ENCODE data around the gene MORN3.
"Not testable (repeated sequence)": the region's sequence is repeated elsewhere in the genome, so short reads cannot be mapped to it uniquely, and the experiment has no call there.

MORN3 gene

GRCh38 chr12:121669521-121669900, at the start of gene MORN3:
MORN3 (minus strand) TSS chr12:121669654; CDS start chr12:121669483, 171 bp downstream.
- DNase-seq, result no peak

GRCh38 chr12:121718653-121719239, 49.3 kb upstream of the MORN3 start:
- no peak for DNase-seq

- DNase-seq, result peak; percentile 98
Measured at GRCh38 chr12:121717041-121717699, 47.7 kb upstream of the MORN3 start.

- DNase-seq, result no peak
Measured at GRCh38 chr12:121715862-121716435, 46.5 kb upstream of the MORN3 start.

GRCh38 chr12:121715055-121715454, 45.6 kb upstream of the MORN3 start:
- DNase-seq, result not testable (repeated sequence)

GRCh38 chr12:121713793-121714192, 44.3 kb upstream of the MORN3 start:
- DNase-seq, result no peak

- DNase-seq, result no peak
Measured at GRCh38 chr12:121713257-121713777, 43.9 kb upstream of the MORN3 start.

GRCh38 chr12:121712461-121713256, 43.2 kb upstream of the MORN3 start, which contains the start of gene TMEM120B:
TMEM120B (plus strand) TSS chr12:121712752; CDS start chr12:121712896, 144 bp downstream.
- peak; percentile 71 for DNase-seq

GRCh38 chr12:121712190-121712460, 42.7 kb upstream of the MORN3 start:
- DNase-seq, result peak; percentile 20

- no peak for DNase-seq
Measured at GRCh38 chr12:121711361-121712189, 42.1 kb upstream of the MORN3 start.

GRCh38 chr12:121709478-121709961, 40.1 kb upstream of the MORN3 start:
- peak; percentile 76 for DNase-seq

- not testable (repeated sequence) for DNase-seq
Measured at GRCh38 chr12:121709064-121709424, 39.6 kb upstream of the MORN3 start.

GRCh38 chr12:121708313-121709063, 39.0 kb upstream of the MORN3 start:
- no peak for DNase-seq

GRCh38 chr12:121705514-121705913, 36.1 kb upstream of the MORN3 start:
- DNase-seq, result no peak

GRCh38 chr12:121702944-121703343, 33.5 kb upstream of the MORN3 start:
- DNase-seq, result no peak

GRCh38 chr12:121701667-121702277, 32.3 kb upstream of the MORN3 start:
- DNase-seq, result no peak

GRCh38 chr12:121697861-121698260, 28.4 kb upstream of the MORN3 start:
- DNase-seq, result not testable (repeated sequence)

- DNase-seq, result peak; percentile 46
Measured at GRCh38 chr12:121697093-121697698, 27.7 kb upstream of the MORN3 start.

- DNase-seq, result no peak
Measured at GRCh38 chr12:121693155-121693687, 23.8 kb upstream of the MORN3 start.

GRCh38 chr12:121692744-121693143, 23.3 kb upstream of the MORN3 start:
- DNase-seq, result not testable (repeated sequence)

Measured in HCEC 1CT (cell line).